ENCODE measurements around the gene ADIPOQ.
"Not testable (repeated sequence)": the region's sequence is repeated elsewhere in the genome, so short reads cannot be mapped to it uniquely, and the experiment has no call there.

DNA sequence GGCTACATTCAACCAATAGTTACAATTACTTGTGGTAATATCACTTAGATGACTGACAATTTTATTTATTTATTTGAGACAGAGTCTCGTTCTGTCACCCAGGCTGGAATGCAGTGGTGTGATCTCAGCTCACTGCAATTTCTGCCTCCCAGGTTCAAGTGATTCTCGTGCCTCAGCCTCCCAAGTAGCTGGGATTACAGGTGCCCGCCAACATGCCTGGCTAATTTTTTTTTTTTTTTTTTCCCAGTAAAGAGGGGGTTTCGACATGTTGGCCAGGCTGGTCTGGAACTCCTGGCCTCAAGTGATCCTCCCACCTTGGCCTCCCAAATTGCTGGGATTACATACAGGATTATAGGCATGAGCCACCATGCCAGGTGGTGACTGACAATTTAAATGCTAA is 39.1 kb upstream of the ADIPOQ start:
- TF ChIP-seq, protein P1, sequence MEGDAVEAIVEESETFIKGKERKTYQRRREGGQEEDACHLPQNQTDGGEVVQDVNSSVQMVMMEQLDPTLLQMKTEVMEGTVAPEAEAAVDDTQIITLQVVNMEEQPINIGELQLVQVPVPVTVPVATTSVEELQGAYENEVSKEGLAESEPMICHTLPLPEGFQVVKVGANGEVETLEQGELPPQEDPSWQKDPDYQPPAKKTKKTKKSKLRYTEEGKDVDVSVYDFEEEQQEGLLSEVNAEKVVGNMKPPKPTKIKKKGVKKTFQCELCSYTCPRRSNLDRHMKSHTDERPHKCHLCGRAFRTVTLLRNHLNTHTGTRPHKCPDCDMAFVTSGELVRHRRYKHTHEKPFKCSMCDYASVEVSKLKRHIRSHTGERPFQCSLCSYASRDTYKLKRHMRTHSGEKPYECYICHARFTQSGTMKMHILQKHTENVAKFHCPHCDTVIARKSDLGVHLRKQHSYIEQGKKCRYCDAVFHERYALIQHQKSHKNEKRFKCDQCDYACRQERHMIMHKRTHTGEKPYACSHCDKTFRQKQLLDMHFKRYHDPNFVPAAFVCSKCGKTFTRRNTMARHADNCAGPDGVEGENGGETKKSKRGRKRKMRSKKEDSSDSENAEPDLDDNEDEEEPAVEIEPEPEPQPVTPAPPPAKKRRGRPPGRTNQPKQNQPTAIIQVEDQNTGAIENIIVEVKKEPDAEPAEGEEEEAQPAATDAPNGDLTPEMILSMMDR (IDR thresholded peaks at IDR 0.05): not testable (repeated sequence)
- not testable (repeated sequence) for TF ChIP-seq POLR2A (IDR thresholded peaks at IDR 0.05)

Measured in thyroid gland (tissue), 4 donors.